K562 (cell line): ENCODE data around the gene LY6G6C. TPM values are rescaled to one million over a fixed set of nuclear protein-coding genes. Genes with fewer than 3 reads are reported as not detected.

Experiments used
- ADNP ChIP-seq: fragments of 200-800 bp; sonication (Bioruptor generic); IDR thresholded peaks from 2 replicates; pipeline ENCODE4 v1.6.1; 2016; ENCODE audit warnings: missing genetic modification characterization, missing compliant biosample characterization
- CBFA2T2 ChIP-seq: fragments of 450-650 bp; conservative IDR thresholded peaks from 2 replicates; pipeline ENCODE4 v1.6.1; 2017; ENCODE audit warnings: mild to moderate bottlenecking
- COPS2 ChIP-seq: fragments of 450-650 bp; conservative IDR thresholded peaks from 2 replicates; pipeline ENCODE4 v1.6.1; 2016; ENCODE audit warnings: mild to moderate bottlenecking, moderate library complexity
- HCFC1 ChIP-seq: IDR thresholded peaks from 2 replicates; pipeline ENCODE4 v1.6.1; 2012; ENCODE audit warnings: low read depth, low read length, improper control_type of control experiment
- HSF4 ChIP-seq: fragments of 250-450 bp; sonication (Bioruptor Pico); IDR thresholded peaks from 2 replicates; pipeline ENCODE4 v2.1.2; 2022; ENCODE audit warnings: mild to moderate bottlenecking, moderate library complexity, borderline replicate concordance
- NR3C1 ChIP-seq: sonication (generic); formaldehyde crosslinking; IDR thresholded peaks from 2 replicates; pipeline ENCODE4 v1.8.1; 2022; ENCODE audit warnings: missing genetic modification reagents
- RBBP5 ChIP-seq: fragments of 200-600 bp; sonication (generic); IDR thresholded peaks from 2 replicates; pipeline ENCODE4 v1.6.1; 2012; ENCODE audit warnings: borderline replicate concordance, mild to moderate bottlenecking, low read length, control low read depth, inconsistent platforms; ENCODE audit not compliant: insufficient read depth, poor library complexity, severe bottlenecking
- SPI1 ChIP-seq: IDR thresholded peaks from 2 replicates; pipeline ENCODE4 v1.6.1; 2011; ENCODE audit warnings: low read depth, low read length, control low read depth, borderline replicate concordance
- STAG1 ChIP-seq: sonication (generic); formaldehyde crosslinking; IDR thresholded peaks from 2 replicates; pipeline ENCODE4 v1.5.0; 2020; ENCODE audit warnings: missing genetic modification reagents, borderline replicate concordance
- ZNF263 ChIP-seq: sonication (generic); formaldehyde crosslinking; IDR thresholded peaks from 2 replicates; pipeline ENCODE4 v1.8.0; 2022; ENCODE audit warnings: mild to moderate bottlenecking, missing genetic modification reagents, borderline replicate concordance
- polyA plus RNA-seq, 8 experiments: library from polyadenylated mRNA; depleted of rRNA in 4 of 8; stranded (reverse) in 5 of 8; unstranded in 3 of 8; fragments of >200 nt; fragmentation: Nextera tagmentation in 2 of 8; fragmentation: Illumina TruSeq in 1 of 8; extraction: Ambion mirVana in 2 of 8; extraction: Trizol in 1 of 8; gene quantifications; 2 replicates each; pipeline versions ENCODE4 v1.2.1 to v1.2.3, GENCODE V29; 2011 to 2014; ENCODE audit warnings: inconsistent platforms in 1 of 8, missing spikeins in 1 of 8
- total RNA-seq, 7 experiments: library from RNA; depleted of rRNA in 6 of 7; stranded (reverse); fragments of >200 nt in 6 of 7; fragmentation: Illumina TruSeq in 2 of 7; extraction: Trizol in 2 of 7; gene quantifications; 2 replicates each; pipeline versions ENCODE4 v1.2.1 to v1.2.3, GENCODE V29; 2011 to 2021; ENCODE audit warnings: low replicate concordance in 1 of 7
- TF ChIP-seq, protein P1 (sequence below): fragments of 450-650 bp; formaldehyde crosslinking; IDR thresholded peaks from 2 replicates; pipeline ENCODE4 v1.4.0; 2022; ENCODE audit warnings: missing genetic modification characterization
- TF ChIP-seq, protein P2 (sequence below): fragments of 150-350 bp; conservative IDR thresholded peaks from 2 replicates; pipeline ENCODE4 v1.6.1; 2014; ENCODE audit warnings: low read length
- TF ChIP-seq, protein P3 (sequence below): fragments of 450-650 bp; formaldehyde crosslinking; IDR thresholded peaks from 2 replicates; pipeline ENCODE4 v1.4.0; 2020; ENCODE audit warnings: mild to moderate bottlenecking, mixed read lengths
- TF ChIP-seq, protein P4 (sequence below): fragments of 250-450 bp; sonication (Bioruptor Pico); IDR thresholded peaks from 2 replicates; pipeline ENCODE4 v1.8.0; 2021; ENCODE audit warnings: mild to moderate bottlenecking, moderate library complexity
- TF ChIP-seq, protein P5 (sequence below): sonication (generic); IDR thresholded peaks from 2 replicates; pipeline ENCODE4 v1.6.1; 2016
- TF ChIP-seq, protein P6 (sequence below), 2 experiments: fragments of 200-800 bp in 1 of 2; sonication (Bioruptor generic) in 1 of 2; sonication (generic) in 1 of 2; formaldehyde crosslinking in 1 of 2; IDR thresholded peaks in 1 of 2; conservative IDR thresholded peaks in 1 of 2; 2 replicates each; pipeline versions ENCODE4 v1.5.0 to v1.6.1; 2016 to 2020; ENCODE audit warnings: missing compliant biosample characterization in 1 of 2, missing genetic modification characterization in 1 of 2, missing genetic modification reagents in 1 of 2

LY6G6C gene
- total and polyA plus RNA-seq, 9 of the 15 experiments (the other 6 are each of a cell fraction or from before 2014, with no cell fraction given), result 0.06 to 0.20 TPM; not detected in 7

DNA sequence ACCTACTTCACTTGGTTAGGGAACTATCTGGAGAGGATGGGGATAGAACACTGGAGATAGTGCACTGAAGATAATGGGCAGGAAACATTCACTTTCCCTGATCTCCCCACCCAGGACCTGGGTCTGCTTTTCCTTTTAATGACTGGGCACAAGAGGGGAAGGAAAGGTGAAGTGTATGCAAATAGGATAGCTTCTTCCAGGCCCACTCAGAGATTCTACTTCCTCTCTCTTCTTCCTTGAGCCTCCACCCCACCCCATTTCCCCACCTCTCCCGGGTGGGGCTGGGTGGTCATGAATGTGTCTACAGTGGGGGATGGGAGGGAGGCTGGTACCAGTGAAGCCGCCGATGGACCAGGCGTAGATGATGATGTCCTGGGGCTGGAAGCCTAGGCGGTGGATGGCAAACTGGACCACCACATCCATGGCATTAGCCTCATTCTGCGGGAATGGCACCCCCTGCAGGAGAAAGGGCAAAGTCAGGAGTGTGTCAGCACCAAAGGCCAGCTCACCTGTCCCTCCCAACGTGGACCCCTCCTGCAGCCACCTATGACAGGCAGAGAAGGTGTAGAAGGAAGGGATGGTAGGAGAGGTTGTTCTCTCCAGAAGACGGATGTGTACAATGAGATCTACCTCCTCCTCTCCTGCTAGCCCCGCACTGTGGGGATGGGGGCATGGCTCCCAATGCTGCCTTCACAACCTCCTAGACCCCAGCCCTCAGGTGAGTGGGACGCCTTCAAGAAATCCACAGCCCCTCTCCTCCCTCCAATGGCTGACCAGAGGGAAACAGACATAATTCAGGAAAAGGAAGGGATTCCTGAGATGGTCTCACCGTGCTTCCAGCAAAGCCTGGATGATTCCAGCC is 32.1 kb downstream of the LY6G6C start (continued):
- TF ChIP-seq, protein P1, sequence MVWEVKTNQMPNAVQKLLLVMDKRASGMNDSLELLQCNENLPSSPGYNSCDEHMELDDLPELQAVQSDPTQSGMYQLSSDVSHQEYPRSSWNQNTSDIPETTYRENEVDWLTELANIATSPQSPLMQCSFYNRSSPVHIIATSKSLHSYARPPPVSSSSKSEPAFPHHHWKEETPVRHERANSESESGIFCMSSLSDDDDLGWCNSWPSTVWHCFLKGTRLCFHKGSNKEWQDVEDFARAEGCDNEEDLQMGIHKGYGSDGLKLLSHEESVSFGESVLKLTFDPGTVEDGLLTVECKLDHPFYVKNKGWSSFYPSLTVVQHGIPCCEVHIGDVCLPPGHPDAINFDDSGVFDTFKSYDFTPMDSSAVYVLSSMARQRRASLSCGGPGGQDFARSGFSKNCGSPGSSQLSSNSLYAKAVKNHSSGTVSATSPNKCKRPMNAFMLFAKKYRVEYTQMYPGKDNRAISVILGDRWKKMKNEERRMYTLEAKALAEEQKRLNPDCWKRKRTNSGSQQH, result no peak
- TF ChIP-seq STAG1 (CRISPR knock-in tag) (no peak), ZNF263 (CRISPR knock-in tag) (no peak), RBBP5 (no peak), ADNP (tag) (no peak), NR3C1 (CRISPR knock-in tag) (peak; percentile 57), HSF4 (CRISPR knock-in tag) (0 out of 2 replicates have a peak, but pooled peaks have one; percentile 37), SPI1 (peak; percentile 70), COPS2 (no peak), HCFC1 (no peak), CBFA2T2 (no peak)
- TF ChIP-seq, protein P2, sequence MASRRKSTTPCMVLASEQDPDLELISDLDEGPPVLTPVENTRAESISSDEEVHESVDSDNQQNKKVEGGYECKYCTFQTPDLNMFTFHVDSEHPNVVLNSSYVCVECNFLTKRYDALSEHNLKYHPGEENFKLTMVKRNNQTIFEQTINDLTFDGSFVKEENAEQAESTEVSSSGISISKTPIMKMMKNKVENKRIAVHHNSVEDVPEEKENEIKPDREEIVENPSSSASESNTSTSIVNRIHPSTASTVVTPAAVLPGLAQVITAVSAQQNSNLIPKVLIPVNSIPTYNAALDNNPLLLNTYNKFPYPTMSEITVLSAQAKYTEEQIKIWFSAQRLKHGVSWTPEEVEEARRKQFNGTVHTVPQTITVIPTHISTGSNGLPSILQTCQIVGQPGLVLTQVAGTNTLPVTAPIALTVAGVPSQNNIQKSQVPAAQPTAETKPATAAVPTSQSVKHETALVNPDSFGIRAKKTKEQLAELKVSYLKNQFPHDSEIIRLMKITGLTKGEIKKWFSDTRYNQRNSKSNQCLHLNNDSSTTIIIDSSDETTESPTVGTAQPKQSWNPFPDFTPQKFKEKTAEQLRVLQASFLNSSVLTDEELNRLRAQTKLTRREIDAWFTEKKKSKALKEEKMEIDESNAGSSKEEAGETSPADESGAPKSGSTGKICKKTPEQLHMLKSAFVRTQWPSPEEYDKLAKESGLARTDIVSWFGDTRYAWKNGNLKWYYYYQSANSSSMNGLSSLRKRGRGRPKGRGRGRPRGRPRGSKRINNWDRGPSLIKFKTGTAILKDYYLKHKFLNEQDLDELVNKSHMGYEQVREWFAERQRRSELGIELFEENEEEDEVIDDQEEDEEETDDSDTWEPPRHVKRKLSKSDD, result no peak
- TF ChIP-seq, protein P3, sequence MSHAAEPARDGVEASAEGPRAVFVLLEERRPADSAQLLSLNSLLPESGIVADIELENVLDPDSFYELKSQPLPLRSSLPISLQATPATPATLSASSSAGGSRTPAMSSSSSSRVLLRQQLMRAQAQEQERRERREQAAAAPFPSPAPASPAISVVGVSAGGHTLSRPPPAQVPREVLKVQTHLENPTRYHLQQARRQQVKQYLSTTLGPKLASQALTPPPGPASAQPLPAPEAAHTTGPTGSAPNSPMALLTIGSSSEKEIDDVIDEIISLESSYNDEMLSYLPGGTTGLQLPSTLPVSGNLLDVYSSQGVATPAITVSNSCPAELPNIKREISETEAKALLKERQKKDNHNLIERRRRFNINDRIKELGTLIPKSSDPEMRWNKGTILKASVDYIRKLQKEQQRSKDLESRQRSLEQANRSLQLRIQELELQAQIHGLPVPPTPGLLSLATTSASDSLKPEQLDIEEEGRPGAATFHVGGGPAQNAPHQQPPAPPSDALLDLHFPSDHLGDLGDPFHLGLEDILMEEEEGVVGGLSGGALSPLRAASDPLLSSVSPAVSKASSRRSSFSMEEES (CRISPR knock-in tag), result no peak
- TF ChIP-seq, protein P4, sequence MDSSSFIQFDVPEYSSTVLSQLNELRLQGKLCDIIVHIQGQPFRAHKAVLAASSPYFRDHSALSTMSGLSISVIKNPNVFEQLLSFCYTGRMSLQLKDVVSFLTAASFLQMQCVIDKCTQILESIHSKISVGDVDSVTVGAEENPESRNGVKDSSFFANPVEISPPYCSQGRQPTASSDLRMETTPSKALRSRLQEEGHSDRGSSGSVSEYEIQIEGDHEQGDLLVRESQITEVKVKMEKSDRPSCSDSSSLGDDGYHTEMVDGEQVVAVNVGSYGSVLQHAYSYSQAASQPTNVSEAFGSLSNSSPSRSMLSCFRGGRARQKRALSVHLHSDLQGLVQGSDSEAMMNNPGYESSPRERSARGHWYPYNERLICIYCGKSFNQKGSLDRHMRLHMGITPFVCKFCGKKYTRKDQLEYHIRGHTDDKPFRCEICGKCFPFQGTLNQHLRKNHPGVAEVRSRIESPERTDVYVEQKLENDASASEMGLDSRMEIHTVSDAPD (CRISPR knock-in tag), result no peak
- TF ChIP-seq, protein P5, sequence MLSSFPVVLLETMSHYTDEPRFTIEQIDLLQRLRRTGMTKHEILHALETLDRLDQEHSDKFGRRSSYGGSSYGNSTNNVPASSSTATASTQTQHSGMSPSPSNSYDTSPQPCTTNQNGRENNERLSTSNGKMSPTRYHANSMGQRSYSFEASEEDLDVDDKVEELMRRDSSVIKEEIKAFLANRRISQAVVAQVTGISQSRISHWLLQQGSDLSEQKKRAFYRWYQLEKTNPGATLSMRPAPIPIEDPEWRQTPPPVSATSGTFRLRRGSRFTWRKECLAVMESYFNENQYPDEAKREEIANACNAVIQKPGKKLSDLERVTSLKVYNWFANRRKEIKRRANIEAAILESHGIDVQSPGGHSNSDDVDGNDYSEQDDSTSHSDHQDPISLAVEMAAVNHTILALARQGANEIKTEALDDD, result no peak
- TF ChIP-seq, protein P6, sequence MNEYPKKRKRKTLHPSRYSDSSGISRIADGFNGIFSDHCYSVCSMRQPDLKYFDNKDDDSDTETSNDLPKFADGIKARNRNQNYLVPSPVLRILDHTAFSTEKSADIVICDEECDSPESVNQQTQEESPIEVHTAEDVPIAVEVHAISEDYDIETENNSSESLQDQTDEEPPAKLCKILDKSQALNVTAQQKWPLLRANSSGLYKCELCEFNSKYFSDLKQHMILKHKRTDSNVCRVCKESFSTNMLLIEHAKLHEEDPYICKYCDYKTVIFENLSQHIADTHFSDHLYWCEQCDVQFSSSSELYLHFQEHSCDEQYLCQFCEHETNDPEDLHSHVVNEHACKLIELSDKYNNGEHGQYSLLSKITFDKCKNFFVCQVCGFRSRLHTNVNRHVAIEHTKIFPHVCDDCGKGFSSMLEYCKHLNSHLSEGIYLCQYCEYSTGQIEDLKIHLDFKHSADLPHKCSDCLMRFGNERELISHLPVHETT (CRISPR knock-in tag; conservative IDR thresholded peaks at IDR 0.05 in 1 of 2, IDR thresholded peaks at IDR 0.05 in 1 of 2), result 0 out of 4 replicates have a peak, but pooled peaks of 1 of the 2 experiments have one; percentile 15
